Effector memory CD4-positive, alpha-beta T cell (primary cell): Measurements from ENCODE around the gene TRPM6.
"Not testable (repeated sequence)": the region's sequence is repeated elsewhere in the genome, so short reads cannot be mapped to it uniquely, and the experiment has no call there.

ENCODE experiments used
- DNase-seq, 3 donors: peaks; one replicate each; pipeline ENCODE4 v3.0.0-alpha.2; 2020
- H3K27ac ChIP-seq: 2 replicates; pipeline ENCODE4 v1.7.0; 2013; ENCODE audit warnings: mild to moderate bottlenecking, low read length, moderate library complexity; ENCODE audit not compliant: insufficient read depth, poor library complexity, severe bottlenecking
- H3K27me3 ChIP-seq: replicated peaks from 2 replicates; pipeline ENCODE4 v1.7.0; 2013; ENCODE audit warnings: mild to moderate bottlenecking, low read length; ENCODE audit not compliant: insufficient read depth, control insufficient read depth, poor library complexity, severe bottlenecking
- H3K36me3 ChIP-seq: 2 replicates; pipeline ENCODE4 v1.7.0; 2013; ENCODE audit warnings: mild to moderate bottlenecking, low read length, moderate library complexity; ENCODE audit not compliant: control insufficient read depth, insufficient read depth
- H3K4me1 ChIP-seq: 2 replicates; pipeline ENCODE4 v1.7.0; 2013; ENCODE audit warnings: low read length, mild to moderate bottlenecking; ENCODE audit not compliant: control insufficient read depth, insufficient read depth, poor library complexity, severe bottlenecking
- H3K4me3 ChIP-seq: 2 replicates; pipeline ENCODE4 v1.7.0; 2013; ENCODE audit warnings: low read length, low read depth, mild to moderate bottlenecking; ENCODE audit not compliant: insufficient read depth, poor library complexity, severe bottlenecking
- H3K9me3 ChIP-seq: 2 replicates; pipeline ENCODE4 v1.7.0; 2013; ENCODE audit warnings: mild to moderate bottlenecking, low read length, moderate library complexity; ENCODE audit not compliant: control insufficient read depth

Gene TRPM6

DNA sequence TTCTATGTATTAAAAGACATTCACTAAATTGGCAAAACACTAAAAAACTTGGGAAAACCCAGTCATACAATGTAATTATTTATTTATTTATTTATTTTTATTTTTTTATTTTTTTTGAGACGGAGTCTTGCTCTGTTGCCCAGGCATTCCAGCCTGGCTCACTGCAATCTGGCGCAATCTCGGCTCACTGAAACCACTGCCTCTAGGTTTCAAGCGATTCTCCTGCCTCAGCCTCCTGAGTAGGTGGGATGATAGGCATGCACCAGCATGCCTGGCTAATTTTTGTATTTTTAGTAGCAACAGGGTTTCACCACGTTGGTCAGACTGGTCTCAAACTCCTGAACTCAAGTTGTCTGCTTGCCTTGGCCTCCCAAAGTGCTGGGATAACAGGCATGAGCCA is 27.5 kb downstream of the TRPM6 start:
- H3K4me3 ChIP-seq, H3K36me3 ChIP-seq, H3K9me3 ChIP-seq, H3K4me1 ChIP-seq, H3K27ac ChIP-seq, H3K27me3 ChIP-seq, DNase-seq: not testable (repeated sequence)

- H3K4me3 ChIP-seq = no peak overlapping the region
- no peak for DNase-seq
- H3K27ac ChIP-seq = no peak overlapping the region
- H3K36me3 ChIP-seq = no peaks in the 10 kb centered on the region
- H3K9me3 ChIP-seq = no peaks in the 10 kb centered on the region
- H3K27me3 ChIP-seq = no peaks in the 10 kb centered on the region
- no peaks in the 10 kb centered on the region for H3K4me1 ChIP-seq
Observed at GRCh38 chr9:74859786-74860185, 27.9 kb downstream of the TRPM6 start.

DNA sequence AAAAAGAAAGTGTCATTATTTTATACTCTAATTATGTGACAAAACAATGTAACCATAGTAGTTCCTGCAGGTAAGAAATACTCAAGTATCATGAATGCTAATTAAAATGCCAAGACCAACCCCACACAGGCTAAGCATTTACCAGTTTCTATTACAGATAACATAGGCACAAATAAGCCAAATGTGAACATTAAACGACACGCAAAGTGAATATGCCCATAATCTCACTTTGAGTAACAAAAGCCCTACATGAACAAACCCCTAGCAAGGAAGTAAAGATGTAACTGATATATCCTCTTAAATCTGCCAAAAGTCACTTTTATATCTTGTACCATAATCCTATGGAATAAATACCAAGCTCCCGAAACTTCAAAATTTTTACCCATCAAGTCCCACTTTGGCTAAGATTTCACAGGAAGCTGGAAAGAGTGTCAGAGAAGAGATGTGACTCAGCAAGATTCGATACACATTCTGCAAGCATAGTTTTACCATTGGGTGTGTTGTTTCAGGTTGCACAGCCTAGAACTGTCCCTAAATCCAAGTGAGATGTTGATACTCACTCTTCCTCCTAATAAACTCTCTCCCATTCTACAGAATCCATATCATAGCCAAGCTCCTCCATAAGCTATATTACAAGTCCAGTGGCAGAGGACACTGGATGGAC is 28.8 kb downstream of the TRPM6 start:
- Histone ChIP-seq H3K36me3 (no peaks in the 10 kb centered on the region), H3K4me1 (no peaks in the 10 kb centered on the region), H3K27ac (no peak overlapping the region), H3K27me3 (no peaks in the 10 kb centered on the region), H3K9me3 (no peaks in the 10 kb centered on the region), H3K4me3 (no peak overlapping the region)
- no peak for DNase-seq

DNA sequence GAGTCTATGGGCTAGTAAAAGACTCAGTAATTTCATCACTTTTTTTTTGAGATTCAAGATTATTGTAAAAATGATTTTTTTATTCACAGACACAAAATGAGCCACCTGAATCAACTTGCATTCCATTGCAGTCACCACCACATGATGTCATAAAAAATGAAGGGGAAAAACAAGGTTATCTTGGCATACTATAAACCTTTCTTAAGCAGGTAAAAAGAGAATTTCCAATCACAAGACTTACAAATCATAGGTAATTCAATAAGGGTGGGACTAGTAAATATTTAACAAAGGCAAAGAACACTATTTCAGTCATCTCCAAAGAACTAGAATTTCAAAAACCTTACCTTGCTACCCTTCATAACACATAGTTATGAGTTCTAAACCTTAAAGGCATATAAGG is 30.7 kb downstream of the TRPM6 start:
- H3K27ac ChIP-seq = no peak overlapping the region
- no peaks in the 10 kb centered on the region for H3K27me3 ChIP-seq
- no peaks in the 10 kb centered on the region for H3K36me3 ChIP-seq
- H3K9me3 ChIP-seq = no peaks in the 10 kb centered on the region
- H3K4me3 ChIP-seq = no peak overlapping the region
- no peaks in the 10 kb centered on the region for H3K4me1 ChIP-seq
- DNase-seq = no peak

DNA sequence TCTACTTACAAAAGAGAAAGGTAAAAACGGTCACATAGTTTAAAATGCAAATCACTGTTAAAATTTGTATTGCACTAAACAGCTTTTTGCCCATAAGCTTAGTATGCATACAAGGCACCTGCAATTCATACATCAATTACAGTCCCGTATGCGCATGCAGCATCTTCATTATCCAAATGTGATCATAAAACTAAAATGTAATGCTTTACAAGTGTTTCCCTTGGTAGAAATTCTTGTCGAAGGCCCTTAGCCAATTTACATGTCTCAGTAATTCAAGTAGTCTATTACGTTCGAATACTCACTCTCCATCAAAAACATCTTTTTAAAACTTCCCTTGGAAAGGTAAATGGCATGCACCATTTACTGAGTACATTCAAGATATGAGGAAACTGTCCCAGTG is 32.6 kb downstream of the TRPM6 start:
- no peak for DNase-seq
- Histone ChIP-seq H3K9me3 (no peaks in the 10 kb centered on the region), H3K27me3 (no peaks in the 10 kb centered on the region), H3K4me3 (no peak overlapping the region), H3K4me1 (no peaks in the 10 kb centered on the region), H3K27ac (no peak overlapping the region), H3K36me3 (no peaks in the 10 kb centered on the region)

- not testable (repeated sequence) for H3K27ac ChIP-seq, H3K27me3 ChIP-seq, H3K9me3 ChIP-seq, DNase-seq, H3K36me3 ChIP-seq, H3K4me3 ChIP-seq, H3K4me1 ChIP-seq
Observed at GRCh38 chr9:74853024-74853423, 34.7 kb downstream of the TRPM6 start.

DNA sequence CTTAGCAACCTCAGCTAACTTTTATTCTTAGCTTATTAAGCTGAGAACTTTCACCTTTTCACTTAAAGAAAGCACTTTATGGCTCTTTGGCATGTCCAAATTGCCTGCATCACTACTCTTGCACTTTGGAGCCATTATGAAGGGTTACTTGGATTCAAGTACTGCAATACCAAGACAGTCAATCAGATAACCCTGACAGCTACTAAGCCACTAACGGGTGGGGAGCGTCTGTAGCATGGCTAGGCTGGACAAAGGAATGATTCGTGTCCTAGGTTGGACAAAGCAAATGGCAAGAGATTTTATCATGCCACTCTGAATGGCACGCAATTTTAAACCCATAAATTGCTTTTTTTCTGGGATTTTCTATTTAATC is 39.6 kb downstream of the TRPM6 start:
- H3K4me3 ChIP-seq = no peak overlapping the region
- H3K36me3 ChIP-seq = no peaks in the 10 kb centered on the region
- no peaks in the 10 kb centered on the region for H3K9me3 ChIP-seq
- no peaks in the 10 kb centered on the region for H3K4me1 ChIP-seq
- no peaks in the 10 kb centered on the region for H3K27me3 ChIP-seq
- H3K27ac ChIP-seq = no peak overlapping the region
- no peak for DNase-seq

- no peaks in the 10 kb centered on the region for H3K9me3 ChIP-seq
- no peak for DNase-seq
- H3K4me1 ChIP-seq = no peaks in the 10 kb centered on the region
- no peak overlapping the region for H3K27ac ChIP-seq
- H3K36me3 ChIP-seq = no peaks in the 10 kb centered on the region
- no peaks in the 10 kb centered on the region for H3K27me3 ChIP-seq
- H3K4me3 ChIP-seq = no peak overlapping the region
Observed at GRCh38 chr9:74847478-74848152, 40.1 kb downstream of the TRPM6 start.

- no peak for DNase-seq
- no peaks in the 10 kb centered on the region for H3K36me3 ChIP-seq
- H3K4me1 ChIP-seq = no peaks in the 10 kb centered on the region
- no peaks in the 10 kb centered on the region for H3K9me3 ChIP-seq
- no peak overlapping the region for H3K27ac ChIP-seq
- H3K4me3 ChIP-seq = no peak overlapping the region
- no peaks in the 10 kb centered on the region for H3K27me3 ChIP-seq
Observed at GRCh38 chr9:74846766-74847165, 41.0 kb downstream of the TRPM6 start.

GRCh38 chr9:74838351-74838750 is 49.4 kb downstream of the TRPM6 start:
- DNase-seq = no peak
- H3K36me3 ChIP-seq = no peaks in the 10 kb centered on the region
- H3K4me1 ChIP-seq = no peaks in the 10 kb centered on the region
- H3K27ac ChIP-seq = no peak overlapping the region
- H3K4me3 ChIP-seq = no peak overlapping the region
- H3K27me3 ChIP-seq = no peaks in the 10 kb centered on the region
- no peaks in the 10 kb centered on the region for H3K9me3 ChIP-seq
